Prostate gland (tissue), 2 donors: Measurements from ENCODE around the gene OR10G2. TPM values are rescaled to one million over a fixed set of nuclear protein-coding genes. Genes with fewer than 3 reads are reported as not detected.

ENCODE experiments used
- DNase-seq: peaks from one replicate; pipeline ENCODE4 v3.0.0-alpha.2; 2019; ENCODE audit warnings: low spot score
- H3K27ac ChIP-seq, 2 donors: fragments of 200-600 bp; sonication (generic); 2 replicates each; pipeline ENCODE4 v1.5.1; 2017 to 2019
- H3K27me3 ChIP-seq: fragments of 200-600 bp; sonication (generic); replicated peaks from 2 replicates; pipeline ENCODE4 v1.5.1; 2019; ENCODE audit not compliant: insufficient read depth
- H3K36me3 ChIP-seq, 2 donors: fragments of 200-600 bp; sonication (generic); 1 replicate in 1 of 2; 2 replicates in 1 of 2; pipeline versions ENCODE4 v1.5.1 to v1.8.1; 2017 to 2019
- H3K4me1 ChIP-seq: fragments of 200-600 bp; sonication (generic); replicated peaks from 2 replicates; pipeline ENCODE4 v1.5.1; 2019
- H3K4me3 ChIP-seq, 2 donors: fragments of 200-600 bp; sonication (generic); 2 replicates each; pipeline ENCODE4 v1.5.1; 2017 to 2019
- H3K9me3 ChIP-seq: fragments of 200-600 bp; sonication (generic); 2 replicates; pipeline ENCODE4 v1.5.1; 2017
- POLR2A ChIP-seq: fragments of 450-650 bp; IDR thresholded peaks from one replicate; pipeline ENCODE4 v1.6.1; 2016; ENCODE audit warnings: antibody characterized with exemption, mild to moderate bottlenecking
- POLR2AphosphoS5 ChIP-seq: sonication (generic); formaldehyde crosslinking; IDR thresholded peaks from one replicate; pipeline ENCODE4 v1.6.1; 2017; ENCODE audit warnings: antibody characterized with exemption
- WGBS: methylation state at CpG from one replicate; pipeline ENCODE4 v1.1.5; 2018; 5-methylcytosine and 5-hydroxymethylcytosine counted together
- intact Hi-C: fragments of 100-400 bp; cut with DNase I; formaldehyde crosslinking; loops from one replicate; pipeline ENCODE4 v1.14.2; 2022
- total RNA-seq, 2 donors: library from RNA; depleted of rRNA; stranded (reverse); fragments of >200 nt; gene quantifications; one replicate each; pipeline ENCODE4 v1.1.0, GENCODE V29; 2016
- TF ChIP-seq, protein P1 (sequence below), 4 experiments: fragments of 200-600 bp in 2 of 4; fragments of 450-650 bp in 2 of 4; sonication (generic) in 2 of 4; IDR thresholded peaks; 1 replicate in 3 of 4; 2 replicates in 1 of 4; pipeline ENCODE4 v1.5.1; 2016 to 2019; ENCODE audit warnings: antibody characterized with exemption in 4 of 4, mild to moderate bottlenecking in 2 of 4, moderate library complexity in 2 of 4

OR10G2 gene
- total RNA-seq, 2 donors from 2014 or later, result not detected

DNA sequence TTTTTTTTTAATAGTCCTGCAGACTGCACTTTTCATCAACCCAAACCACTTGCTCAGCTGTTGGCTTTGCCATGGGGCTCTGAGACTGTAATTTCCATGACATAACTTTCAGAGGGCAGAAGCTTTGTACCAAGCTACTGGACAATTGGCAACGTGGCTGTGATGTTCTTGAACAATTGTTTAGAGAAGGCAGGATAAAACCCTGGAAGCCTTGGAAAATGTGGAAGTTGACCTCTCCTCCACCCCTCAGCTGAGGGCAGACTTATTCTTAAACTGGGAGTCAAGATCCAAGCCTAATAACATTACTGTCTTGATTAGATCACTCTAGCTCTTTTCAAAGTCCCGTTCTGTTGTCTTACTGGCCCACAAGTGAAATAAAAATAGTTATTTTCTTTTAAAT, 36.6 kb upstream of the OR10G2 start:
- H3K27ac ChIP-seq, result no peak overlapping the region
- 62% methylated on average over 2 of the region's 2 CpGs for WGBS
- no peak for DNase-seq
- no peaks in the 10 kb centered on the region for H3K4me1 ChIP-seq
- H3K4me3 ChIP-seq, result no peak overlapping the region
- intact Hi-C loops, result no loop called here
- H3K9me3 ChIP-seq, result no peaks in the 10 kb centered on the region
- TF ChIP-seq, protein P1, sequence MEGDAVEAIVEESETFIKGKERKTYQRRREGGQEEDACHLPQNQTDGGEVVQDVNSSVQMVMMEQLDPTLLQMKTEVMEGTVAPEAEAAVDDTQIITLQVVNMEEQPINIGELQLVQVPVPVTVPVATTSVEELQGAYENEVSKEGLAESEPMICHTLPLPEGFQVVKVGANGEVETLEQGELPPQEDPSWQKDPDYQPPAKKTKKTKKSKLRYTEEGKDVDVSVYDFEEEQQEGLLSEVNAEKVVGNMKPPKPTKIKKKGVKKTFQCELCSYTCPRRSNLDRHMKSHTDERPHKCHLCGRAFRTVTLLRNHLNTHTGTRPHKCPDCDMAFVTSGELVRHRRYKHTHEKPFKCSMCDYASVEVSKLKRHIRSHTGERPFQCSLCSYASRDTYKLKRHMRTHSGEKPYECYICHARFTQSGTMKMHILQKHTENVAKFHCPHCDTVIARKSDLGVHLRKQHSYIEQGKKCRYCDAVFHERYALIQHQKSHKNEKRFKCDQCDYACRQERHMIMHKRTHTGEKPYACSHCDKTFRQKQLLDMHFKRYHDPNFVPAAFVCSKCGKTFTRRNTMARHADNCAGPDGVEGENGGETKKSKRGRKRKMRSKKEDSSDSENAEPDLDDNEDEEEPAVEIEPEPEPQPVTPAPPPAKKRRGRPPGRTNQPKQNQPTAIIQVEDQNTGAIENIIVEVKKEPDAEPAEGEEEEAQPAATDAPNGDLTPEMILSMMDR (IDR thresholded peaks at IDR 0.05), result no peak
- no peak for TF ChIP-seq POLR2AphosphoS5
- no peak for TF ChIP-seq POLR2A
- no peaks in the 10 kb centered on the region for H3K36me3 ChIP-seq
- H3K27me3 ChIP-seq, result no peaks in the 10 kb centered on the region

- no peaks in the 10 kb centered on the region for H3K9me3 ChIP-seq
- H3K4me3 ChIP-seq, result no peak overlapping the region
- TF ChIP-seq POLR2AphosphoS5 (no peak), POLR2A (no peak)
- TF ChIP-seq, protein P1 (IDR thresholded peaks at IDR 0.05), result no peak
- no peak for DNase-seq
- H3K36me3 ChIP-seq, result no peaks in the 10 kb centered on the region
- no peak overlapping the region for H3K27ac ChIP-seq
- H3K4me1 ChIP-seq, result no peaks in the 10 kb centered on the region
- no peaks in the 10 kb centered on the region for H3K27me3 ChIP-seq
- intact Hi-C loops, result no loop called here
Observed at GRCh38 chr14:21669284-21669683, 34.5 kb upstream of the OR10G2 start.

DNA sequence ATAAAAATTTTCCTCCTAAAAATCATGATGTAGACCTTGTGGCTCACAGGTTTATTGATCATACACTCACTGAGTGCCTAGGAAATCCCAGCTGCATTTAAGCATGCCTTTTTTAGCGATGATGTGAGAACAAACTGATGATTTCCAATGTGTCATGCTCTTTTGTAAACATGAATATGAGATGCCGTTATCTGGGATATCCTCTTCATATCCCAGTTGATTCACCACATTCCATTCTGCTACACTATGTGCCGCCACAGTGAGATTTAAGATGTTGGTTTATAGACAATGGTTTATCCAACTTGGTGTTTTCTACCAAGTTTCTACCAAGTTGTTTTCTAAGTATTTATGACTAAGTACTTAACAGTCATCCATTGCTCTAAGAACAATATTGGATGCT, 33.6 kb upstream of the OR10G2 start:
- Histone ChIP-seq H3K9me3 (no peaks in the 10 kb centered on the region), H3K27ac (no peak overlapping the region), H3K27me3 (no peaks in the 10 kb centered on the region), H3K36me3 (no peaks in the 10 kb centered on the region), H3K4me3 (no peak overlapping the region), H3K4me1 (no peaks in the 10 kb centered on the region)
- TF ChIP-seq POLR2AphosphoS5, result no peak
- TF ChIP-seq POLR2A, result no peak
- TF ChIP-seq, protein P1 (IDR thresholded peaks at IDR 0.05), result no peak
- DNase-seq, result no peak
- intact Hi-C loops, result no loop called here
- WGBS, result 64% methylated on average over 3 of the region's 3 CpGs

DNA sequence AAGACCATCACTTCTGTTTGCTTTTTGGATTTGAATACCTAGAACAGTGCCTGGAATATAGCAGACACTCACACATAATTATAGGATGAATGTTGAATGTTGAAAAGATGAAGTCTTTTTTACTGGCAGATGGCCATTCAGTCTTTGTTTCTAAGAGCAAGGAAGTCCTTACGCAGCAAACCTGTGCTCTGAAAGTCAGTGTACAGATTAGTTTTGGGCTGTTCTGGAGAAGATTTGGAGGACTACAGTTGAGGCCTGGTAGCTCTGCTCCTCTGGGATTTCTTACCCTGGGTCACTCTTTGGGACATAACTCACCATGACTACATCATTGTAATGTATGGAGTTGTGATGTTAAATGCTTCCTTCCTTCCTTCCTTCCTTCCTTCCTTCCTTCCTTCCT, 22.2 kb upstream of the OR10G2 start:
- TF ChIP-seq, protein P1 (IDR thresholded peaks at IDR 0.05), result no peak
- TF ChIP-seq POLR2AphosphoS5 (no peak), POLR2A (no peak)
- Histone ChIP-seq H3K27me3 (no peaks in the 10 kb centered on the region), H3K9me3 (no peaks in the 10 kb centered on the region), H3K27ac (no peak overlapping the region), H3K36me3 (no peaks in the 10 kb centered on the region), H3K4me3 (no peak overlapping the region), H3K4me1 (no peaks in the 10 kb centered on the region)
- intact Hi-C loops, result no loop called here
- 96% methylated on average over 1 of the region's 1 CpG for WGBS
- no peak for DNase-seq

DNA sequence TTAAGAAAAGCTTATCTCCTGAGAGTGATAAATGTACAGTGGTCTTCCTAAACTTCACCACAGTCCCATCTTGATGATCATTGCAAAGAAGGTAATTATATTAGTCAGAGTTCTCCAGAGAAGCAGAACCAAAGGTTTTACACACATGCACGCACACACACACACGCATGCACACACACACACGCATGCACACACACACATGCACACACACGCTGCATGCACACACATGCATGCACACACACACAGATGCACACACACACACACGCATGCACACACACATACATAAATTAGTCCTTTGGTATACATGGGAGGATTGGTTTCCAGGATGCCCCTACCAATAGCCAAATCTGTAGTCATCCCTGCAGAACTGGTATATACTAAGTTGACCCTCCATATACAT, 19.5 kb upstream of the OR10G2 start:
- WGBS, result 92% methylated on average over 5 of the region's 5 CpGs
- no peaks in the 10 kb centered on the region for H3K27me3 ChIP-seq
- intact Hi-C loops, result no loop called here
- no peaks in the 10 kb centered on the region for H3K4me1 ChIP-seq
- H3K27ac ChIP-seq, result no peak overlapping the region
- no peak overlapping the region for H3K4me3 ChIP-seq
- DNase-seq, result no peak
- no peaks in the 10 kb centered on the region for H3K9me3 ChIP-seq
- H3K36me3 ChIP-seq, result no peaks in the 10 kb centered on the region
- TF ChIP-seq, protein P1 (IDR thresholded peaks at IDR 0.05), result no peak
- TF ChIP-seq POLR2A, result no peak
- TF ChIP-seq POLR2AphosphoS5, result no peak
